ENCODE data around the gene PIGW.

The PIGW gene

DNA sequence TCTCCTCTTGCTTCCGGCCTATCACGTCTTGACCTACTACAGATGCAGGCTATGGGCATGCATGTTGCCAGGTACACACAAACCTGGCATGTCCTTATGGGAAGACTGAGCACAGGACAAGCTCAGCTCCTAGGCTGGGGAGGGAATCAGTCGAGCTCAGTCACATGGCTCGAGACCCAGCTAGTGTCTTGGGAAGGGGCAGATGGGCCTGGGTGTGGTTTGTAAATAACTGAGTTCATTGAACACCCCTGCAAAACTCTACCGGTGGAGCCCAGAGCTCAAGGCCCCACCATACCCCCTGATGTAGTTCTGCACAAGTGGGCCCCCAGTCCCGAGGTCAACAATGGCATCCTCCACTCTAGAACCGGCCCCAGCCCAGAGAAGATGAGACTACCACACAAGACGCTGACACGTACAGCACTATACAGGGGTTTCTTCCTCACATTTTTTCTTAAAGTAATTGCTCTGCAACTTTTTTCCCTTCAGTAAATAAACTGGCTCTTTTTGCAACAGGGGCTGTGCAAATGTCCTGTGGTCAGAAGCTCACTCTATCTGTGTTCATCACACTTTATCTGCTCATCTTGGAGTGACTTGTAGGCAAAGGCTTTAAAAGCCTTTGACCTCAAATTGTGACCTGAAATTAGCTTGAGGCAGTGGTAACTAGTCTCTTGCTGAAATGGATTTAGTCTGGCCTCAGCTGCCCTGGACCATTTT, 25.4 kb upstream of the PIGW start:
- DNase-seq: no peak

DNA sequence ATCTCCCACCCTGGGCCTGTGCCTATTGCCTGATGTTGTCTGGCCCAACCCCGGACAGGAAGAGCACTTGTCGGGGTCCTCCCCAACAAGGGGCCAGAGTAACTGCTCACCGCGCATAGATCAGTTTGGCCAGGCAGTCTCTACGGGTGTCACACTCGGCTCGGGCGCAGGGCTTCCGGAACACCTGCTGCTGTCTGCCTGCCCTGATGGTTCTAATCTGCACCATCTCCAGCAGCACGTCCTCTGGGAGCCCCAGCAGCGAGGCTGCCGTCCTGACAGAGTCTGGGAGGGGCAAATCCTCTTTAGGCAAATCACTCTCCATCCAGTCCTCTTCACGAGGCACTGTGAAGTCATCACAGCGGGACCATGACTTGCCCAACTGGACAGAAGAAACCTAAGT, 24.2 kb upstream of the PIGW start:
- no peak for DNase-seq

GRCh38 chr17:36511216-36511615, 23.6 kb upstream of the PIGW start:
- DNase-seq: no peak

GRCh38 chr17:36512641-36513040, 22.1 kb upstream of the PIGW start:
- DNase-seq: no peak

- no peak for DNase-seq
These were observed 19.9 kb upstream of the PIGW start for GRCh38 chr17:36514856-36515255.

DNA sequence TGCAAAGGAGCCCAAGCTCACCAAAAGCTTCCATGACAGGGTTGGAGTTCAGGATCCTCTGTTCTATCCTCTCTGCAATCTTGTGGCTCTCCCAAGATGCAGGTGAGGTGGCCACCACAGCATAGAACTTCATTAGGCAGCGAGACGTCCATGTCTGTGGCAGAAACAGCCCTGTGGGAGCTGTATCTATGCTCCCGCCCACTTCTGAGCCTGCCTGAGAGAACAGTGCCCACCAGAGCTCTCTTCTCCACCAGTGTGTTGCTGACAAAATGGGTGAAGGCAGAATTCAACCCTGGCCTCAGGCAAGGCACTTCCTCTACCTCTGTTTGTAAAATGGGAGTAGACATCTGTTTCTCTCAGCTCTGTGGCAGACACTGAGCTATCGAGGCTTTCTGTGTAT, 18.9 kb upstream of the PIGW start:
- DNase-seq: no peak

GRCh38 chr17:36523113-36523512, 11.7 kb upstream of the PIGW start:
- no peak for DNase-seq

DNA sequence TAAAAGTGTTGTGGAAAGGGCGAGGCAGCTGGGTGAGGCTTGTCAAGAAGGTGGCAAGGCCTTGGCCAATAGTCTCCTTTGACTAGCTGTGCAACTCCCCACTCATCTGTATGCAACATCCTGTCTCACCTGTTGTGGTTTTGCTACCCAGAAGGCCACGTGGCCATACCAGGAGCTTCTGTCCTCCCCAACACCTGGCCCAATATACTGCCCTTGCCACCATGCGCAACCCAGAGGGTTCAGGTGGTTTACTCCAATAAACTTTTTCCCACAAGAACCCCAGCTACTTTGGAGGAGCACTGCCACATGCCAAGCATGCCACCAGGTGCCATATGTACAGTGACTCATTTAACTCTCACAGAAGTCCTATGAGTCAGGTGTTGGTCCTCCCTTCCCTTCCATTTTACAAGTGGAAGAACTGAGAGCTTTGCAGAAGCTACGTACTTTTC, 10.3 kb upstream of the PIGW start:
- no peak for DNase-seq

DNA sequence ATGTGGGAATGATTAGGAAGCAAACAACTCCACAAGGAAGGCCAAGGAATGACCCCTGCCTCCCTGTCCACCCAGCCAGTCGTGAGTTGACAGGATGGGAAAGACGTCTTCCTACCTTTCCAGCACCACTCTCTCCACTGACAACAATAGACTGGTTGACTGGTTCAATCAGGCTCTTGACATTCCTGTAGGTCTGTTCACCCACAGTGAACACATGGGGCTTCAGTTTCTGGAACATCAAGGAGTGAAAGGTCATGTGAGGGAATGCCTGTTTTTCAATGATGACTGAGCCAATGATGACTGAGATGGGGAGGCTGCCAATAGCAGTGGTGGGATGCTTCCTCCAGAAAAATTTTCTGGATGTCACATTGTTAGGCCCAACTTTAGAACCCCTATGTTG, 9.7 kb upstream of the PIGW start:
- DNase-seq: no peak

- no peak for DNase-seq
These were observed 8.9 kb upstream of the PIGW start for GRCh38 chr17:36525888-36526287.

DNA sequence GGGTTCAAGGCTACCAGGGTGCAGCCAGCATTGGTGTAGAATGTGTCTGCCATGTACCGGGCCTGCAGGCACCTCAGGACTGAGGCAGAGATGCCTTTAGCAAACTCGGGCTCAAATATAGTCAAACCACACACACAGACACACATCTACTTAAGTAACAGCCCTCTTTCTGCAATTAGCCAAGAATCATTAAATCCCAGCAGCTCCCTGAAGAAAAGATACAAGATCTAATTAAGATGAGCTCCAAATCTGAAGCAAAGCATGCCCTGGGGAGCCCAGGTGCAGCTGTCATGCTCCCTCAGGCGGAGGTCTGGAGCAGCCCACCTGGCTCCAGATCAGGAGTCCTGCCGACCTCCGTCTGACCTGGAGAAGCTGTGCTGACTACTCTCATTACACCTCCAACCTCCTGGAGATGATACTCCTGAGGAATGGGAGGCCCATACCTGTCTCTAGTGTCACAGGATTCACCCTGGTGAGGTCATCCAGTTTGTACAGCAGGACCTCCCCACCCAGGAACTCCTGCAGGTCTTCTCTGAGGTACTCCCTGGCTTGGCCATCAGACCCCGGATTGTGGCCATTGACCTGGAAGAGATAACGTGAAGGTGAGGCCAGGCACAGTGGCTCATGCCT, 7.1 kb upstream of the PIGW start:
- no peak for DNase-seq

- DNase-seq: no peak
These were observed 5.7 kb upstream of the PIGW start for GRCh38 chr17:36529121-36529520.

DNA sequence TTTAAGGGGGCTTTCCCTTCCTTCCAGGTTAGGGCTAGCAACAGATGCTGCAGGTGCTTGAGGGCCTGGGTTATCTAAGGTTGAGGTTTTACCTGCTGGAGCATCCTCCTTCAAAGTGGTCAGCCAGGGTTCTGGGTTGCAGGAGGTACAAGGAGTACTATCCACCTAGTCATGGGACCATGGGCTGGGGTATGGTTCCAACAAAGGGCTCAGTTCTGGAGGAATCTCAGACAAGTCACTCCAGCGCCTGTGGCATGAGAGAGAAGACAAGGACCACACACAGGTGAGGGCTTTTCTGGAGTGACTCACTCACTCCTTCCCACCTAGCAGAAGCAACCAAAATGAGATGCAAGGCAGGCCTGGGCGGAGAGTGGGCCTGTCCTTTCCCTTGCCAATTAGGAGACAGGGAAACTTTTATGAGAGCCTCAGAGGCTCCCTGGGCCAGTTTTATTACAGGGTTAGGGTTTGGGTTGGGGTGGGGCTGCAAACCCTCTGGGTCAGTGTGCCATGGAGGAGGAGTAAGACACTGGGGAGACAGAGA, 2.3 kb upstream of the PIGW start:
- DNase-seq: no peak

DNA sequence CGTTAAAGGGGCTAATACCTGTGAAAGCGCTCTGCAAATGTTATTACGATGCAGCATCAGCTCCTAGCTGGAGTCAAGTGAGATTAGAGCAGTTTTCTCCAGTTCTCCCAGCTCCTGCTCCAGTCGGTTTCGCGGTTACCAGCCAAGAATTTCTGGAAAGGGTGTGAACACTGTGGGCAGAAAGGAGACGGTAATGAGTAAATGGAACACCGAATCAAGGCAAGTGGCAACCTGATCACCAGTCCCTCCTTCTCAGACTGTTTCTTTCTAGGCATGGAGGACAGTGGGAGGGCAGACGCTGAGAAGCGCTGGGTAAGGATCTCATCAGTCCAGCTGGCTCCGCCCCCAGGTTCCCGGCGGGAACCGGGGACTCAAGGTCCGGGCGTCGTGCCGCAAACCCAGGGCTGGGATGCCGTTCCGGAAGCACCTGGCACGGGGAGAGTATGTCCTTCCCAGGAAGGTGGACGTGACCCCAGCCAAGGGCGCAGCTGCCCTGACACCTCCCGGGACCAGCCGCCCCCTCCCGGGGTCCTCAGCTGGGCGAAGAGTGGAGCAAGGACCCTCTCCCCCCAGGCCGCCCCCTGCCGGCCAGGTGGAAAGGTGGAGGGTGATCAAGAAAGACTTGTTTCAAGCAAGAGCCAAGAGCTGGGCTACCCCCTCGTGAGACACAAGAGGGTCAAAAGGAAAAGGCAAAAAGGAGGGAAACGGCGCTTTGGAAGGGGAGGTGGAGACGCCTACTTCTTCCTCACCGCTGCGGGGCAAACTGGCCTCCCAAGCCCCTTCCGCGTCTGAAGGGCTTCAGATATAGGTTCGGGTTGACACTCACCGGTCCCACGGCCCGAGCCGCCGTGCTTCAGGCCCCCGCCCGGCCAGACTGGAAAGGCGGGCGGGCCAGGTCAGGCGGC, 600 bp upstream of the PIGW start:
- peak; percentile 33 for DNase-seq

GRCh38 chr17:36535669-36536081, 888 bp downstream of the PIGW start:
- DNase-seq: no peak

DNA sequence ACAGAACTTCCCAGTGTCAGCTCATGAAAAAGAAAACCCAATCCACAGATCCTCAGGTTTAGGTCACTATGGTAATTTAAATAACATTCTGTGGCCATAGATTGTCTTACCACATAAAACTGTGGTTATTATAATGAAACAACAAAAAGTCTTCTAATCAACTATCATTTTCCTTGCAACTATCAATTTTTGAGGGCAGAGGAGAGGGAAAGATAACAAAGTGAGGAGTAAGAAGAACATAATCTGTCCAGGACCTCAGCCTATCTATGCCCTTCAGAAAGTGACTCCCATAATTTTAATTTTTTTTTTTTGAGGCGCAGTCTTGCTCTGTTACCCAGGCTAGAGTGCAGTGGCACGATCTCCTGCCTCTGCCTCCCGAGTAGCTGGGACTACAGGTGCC, 5.9 kb downstream of the PIGW start:
- DNase-seq: no peak

DNA sequence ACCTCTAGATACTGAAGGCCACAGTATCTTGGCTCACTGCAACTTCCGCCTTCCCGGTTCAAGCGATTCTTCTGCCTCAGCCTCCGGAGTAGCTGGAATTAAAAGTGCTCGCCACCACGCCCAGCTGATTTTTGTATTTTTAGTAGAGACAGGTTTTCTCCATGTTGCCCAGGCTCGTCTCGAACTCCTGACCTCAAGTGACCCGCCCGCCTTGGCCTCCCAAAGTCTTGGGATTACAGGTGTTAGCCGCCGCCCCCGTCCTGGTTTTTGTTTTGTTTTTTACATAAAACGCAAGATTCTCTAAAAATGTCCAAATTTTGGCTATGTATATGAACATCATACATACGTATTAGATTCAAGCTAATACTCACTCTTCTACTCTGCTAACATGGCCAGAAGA, 8.0 kb downstream of the PIGW start:
- DNase-seq: no peak

DNA sequence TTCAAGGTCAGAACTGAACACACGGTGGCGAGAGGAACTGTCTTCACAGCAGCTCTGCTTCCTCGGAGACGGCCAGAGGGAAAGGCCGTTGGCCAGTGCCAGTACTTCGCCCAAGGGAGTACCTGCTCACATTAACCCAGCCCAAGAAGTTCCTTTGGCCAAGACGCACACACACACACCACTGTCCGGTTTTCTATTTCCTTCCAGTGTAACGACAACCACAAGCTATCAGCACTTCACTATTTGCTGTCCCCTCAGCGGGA, 9.2 kb downstream of the PIGW start:
- DNase-seq: no peak

- DNase-seq: peak; percentile 91
These were observed 9.7 kb downstream of the PIGW start, which contains the start of gene GGNBP2 for GRCh38 chr17:36544307-36545076. GGNBP2 (plus strand) TSS chr17:36544919; CDS start chr17:36545725, 806 bp downstream.

GRCh38 chr17:36545077-36545464, 10.3 kb downstream of the PIGW start:
- no peak for DNase-seq

- peak; percentile 94 for DNase-seq
These were observed 11.0 kb downstream of the PIGW start for GRCh38 chr17:36545465-36546417.
